HG03108 (cell line): ENCODE measurements around the gene BPIFB6.

ENCODE experiments used
- ATAC-seq: cut with Tn5 transposase; IDR thresholded peaks from one replicate; pipeline ENCODE4 v1.9.1; 2021; ENCODE audit warnings: moderate library complexity; ENCODE audit not compliant: unreplicated experiment

The BPIFB6 gene

DNA sequence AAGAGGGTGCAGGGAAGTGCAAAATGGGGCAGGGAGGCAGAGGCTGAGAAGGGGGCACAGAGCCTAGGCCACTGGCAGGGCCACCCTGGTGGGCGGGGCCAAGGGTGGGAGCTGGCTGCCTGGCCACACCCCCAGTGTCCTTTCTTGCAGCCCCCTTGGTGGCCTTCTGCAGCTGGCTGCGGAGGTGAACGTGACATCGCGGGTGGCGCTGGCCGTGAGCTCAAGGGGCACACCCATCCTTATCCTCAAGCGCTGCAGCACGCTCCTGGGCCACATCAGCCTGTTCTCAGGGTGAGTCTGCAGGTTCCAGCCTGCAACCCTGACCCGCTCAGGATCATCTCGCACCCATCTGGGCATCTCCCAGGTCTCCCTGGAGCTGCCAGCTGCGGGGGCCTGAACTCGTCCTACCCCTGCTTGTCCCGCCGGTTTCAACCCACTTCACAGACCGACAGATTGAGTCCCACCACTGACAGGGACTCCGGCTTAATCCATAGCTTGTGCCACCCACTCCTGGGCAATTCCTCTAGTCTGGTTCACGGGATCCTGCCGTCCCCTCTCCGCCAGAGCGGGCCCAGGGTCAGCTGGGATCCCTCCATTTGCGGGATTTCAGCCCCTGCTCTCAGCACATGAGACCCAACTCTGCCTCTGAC is 28.4 kb downstream of the BPIFB6 start:
- ATAC-seq: no peak

DNA sequence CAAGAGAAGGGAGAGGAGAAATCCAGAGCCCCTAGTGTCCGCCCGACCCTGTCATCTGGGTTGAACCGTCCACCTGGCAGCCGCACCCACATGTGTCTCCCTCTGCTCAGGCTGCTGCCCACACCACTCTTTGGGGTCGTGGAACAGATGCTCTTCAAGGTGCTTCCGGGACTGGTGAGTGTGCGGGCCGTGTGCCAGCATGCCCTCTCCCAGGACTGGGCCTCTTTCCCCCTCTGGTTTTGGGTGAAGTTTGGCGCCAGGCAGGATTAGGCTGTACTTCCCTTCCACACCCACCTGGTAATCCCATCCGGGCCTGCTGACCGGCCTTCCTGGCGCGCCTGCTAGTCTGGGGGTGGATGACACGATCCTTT is 30.2 kb downstream of the BPIFB6 start:
- ATAC-seq: no peak

DNA sequence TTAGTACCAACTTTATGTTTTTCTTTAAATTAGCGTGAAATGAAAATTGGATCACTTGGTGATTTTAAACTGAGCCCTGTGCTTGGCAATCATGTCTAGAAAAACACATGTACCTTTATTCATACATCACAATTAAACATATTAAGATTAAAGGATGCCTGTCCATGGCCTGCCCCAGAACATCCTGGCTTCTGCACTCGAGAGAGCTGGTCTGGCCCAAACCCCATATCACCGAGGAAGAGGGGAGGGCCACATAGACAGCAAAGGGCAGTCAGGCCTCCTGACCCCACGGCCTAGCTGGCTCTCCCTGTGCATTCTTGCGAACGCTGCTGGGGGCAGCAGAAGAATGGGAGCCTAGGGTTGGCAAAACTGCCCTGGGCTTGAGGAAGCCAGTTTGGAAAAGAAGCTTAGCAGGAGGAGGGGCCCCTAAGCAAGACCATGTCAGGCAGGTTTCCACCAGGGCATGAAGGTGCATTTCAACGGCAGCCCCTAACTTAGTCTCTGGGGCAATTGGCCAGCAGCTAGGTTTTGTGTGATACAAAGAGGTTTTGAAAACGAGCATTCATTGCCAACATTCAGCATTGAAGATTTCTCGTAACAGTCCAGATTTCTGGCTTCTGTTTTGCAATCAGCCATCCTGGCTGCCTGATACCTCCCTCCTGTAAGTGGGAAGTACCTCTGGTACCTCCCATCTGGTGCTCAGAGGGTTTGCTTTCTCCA is 30.8 kb downstream of the BPIFB6 start:
- ATAC-seq: no peak

DNA sequence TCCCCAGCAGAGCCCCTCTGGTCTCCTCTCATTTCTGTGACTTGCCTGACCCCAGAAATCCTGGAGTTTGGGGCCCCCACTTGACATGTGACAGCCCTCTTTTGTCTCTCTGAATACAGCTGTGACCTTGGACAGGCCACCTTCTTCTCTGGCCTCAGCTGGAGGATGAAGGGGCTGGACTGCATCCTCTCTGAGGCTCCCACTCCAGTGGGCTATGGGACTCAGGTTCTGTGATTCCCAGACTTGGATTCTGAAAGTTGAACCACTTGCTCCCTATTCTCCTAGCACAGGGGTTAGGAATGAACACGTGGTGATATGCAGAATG is 31.3 kb downstream of the BPIFB6 start:
- ATAC-seq: no peak

DNA sequence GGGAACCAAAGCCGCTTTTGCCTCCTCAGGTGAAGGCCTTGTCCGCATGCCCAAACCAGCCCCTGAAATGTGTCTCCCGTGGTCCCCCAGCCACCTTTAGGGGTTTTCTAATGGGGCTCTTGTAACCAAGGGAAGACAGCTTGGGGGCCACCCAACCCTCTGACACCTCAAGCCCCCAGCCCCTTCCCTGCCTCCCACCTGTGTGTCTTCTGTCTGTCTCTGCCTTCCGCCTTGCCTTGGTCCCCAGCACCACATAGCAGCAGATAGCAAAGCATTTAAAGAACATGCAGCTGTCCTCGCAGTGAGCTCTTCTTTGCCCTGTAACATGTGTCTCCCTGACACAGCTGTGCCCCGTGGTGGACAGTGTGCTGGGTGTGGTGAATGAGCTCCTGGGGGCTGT is 31.8 kb downstream of the BPIFB6 start:
- no peak for ATAC-seq

DNA sequence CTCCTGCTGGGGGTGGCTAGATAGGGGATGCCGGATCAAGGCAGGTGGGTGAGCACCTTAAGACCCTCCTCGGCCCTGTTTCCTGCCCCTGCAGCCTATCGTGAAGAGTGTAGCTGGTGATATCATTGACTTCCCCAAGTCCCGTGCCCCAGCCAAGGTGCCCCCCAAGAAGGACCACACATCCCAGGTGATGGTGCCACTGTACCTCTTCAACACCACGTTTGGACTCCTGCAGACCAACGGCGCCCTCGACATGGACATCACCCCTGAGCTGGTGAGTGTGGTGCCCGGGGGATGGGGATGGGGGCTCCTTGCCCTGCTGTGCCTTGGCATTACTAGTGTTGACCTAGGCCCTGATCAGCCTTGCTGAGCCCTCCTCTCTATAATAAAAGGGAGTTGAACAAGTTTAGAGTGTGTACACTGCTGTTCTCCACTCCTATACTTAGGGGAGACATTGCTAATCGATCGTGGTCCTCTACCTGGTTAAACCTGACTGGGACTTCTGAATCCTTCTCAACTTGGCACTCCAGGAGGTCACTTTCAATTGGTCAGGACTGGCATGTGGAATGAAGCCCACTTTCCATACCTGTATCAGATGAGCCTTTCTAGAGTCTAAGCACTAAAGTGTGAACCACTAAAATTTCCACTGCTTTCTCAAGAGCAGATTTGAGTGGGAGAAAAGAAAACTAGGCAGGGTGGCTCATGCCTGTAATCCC is 33.3 kb downstream of the BPIFB6 start:
- no peak for ATAC-seq

DNA sequence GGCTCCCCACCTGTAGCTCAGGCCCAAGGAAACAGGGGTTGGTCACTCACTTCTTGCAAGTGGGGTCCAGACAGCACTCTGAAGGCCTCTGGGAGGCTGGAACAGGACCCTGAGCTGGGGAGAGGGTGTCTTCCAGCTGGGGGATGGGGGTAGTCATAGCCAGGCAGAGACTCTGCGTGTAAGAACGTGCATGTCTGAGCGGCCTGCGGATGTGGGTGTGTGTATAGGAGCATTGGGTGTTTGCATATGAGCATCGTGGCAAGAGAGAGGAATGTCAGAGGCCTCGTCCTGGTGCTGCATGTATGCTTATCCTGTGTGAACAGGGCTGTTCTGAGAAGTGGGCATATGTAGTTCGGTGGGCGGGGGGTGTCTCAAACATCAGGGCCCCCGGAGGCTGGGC is 34.3 kb downstream of the BPIFB6 start:
- ATAC-seq: no peak

DNA sequence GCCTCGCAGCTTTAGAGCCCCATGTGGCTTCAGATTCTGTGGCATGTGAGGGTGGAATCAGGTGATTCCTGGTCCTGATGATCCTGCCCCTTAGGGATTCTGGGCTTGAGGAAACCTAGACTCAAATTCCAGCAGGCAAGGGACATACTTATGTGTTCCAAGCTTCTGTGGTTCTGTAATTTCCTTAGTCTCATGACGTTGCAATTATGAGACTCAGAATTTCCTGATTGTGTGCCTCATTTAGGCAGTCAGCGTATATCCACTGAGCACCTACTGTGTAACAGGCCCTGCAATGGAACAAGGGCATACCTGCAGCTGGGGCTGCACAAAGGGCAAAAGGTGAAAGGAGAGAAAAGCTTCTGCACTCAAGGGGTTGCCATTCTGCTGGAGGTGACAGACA is 36.4 kb downstream of the BPIFB6 start:
- no peak for ATAC-seq

DNA sequence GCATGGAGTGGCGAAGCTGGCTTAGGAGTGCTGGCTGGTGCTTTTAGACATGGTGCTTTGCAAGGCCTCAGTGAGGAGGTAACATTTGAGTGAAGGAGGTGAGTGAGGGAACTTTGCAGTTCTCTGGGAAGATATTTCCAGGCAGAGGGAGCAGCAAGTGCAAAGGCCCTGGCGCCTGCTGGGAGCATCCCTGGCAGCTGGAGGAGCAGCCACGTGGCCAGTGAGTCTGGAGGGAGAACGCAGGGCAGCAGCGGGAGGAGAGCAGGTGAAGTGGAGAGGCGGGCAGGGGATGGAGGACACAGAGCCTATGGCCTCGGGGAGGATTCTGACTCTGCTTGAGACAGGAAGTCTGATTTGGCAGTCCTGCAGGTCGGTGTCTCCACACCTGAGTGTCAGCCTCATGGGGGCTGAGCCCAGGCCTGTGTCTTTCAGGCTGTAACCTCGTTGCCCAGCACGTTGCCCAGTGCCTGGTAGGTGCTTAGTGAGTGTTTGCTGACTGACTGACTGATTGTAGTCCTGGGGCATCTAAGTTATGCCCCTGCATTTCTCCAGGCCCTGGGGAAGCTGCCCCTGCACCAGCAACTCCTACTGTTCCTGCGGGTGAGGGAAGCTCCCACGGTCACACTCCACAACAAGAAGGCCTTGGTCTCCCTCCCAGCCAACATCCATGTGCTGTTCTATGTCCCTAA is 36.9 kb downstream of the BPIFB6 start:
- no peak for ATAC-seq

DNA sequence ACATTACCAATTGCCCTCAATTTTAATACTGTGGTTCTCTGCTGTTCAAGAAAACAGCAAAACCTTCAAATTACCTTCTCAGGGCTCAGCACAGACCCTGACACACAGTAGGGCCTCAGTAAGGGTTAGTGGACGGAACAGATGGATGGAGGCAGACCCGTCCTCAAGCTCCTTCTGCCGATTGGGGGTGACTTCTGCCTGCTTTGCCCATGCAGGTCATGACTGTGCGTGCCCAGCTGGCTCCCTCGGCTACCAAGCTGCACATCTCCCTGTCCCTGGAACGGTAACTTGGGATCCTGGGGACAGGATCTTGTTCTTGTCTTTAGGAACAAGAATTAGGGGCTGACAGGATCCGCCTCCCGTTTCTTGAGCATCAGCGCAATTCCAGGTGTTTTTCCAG is 38.2 kb downstream of the BPIFB6 start:
- no peak for ATAC-seq

DNA sequence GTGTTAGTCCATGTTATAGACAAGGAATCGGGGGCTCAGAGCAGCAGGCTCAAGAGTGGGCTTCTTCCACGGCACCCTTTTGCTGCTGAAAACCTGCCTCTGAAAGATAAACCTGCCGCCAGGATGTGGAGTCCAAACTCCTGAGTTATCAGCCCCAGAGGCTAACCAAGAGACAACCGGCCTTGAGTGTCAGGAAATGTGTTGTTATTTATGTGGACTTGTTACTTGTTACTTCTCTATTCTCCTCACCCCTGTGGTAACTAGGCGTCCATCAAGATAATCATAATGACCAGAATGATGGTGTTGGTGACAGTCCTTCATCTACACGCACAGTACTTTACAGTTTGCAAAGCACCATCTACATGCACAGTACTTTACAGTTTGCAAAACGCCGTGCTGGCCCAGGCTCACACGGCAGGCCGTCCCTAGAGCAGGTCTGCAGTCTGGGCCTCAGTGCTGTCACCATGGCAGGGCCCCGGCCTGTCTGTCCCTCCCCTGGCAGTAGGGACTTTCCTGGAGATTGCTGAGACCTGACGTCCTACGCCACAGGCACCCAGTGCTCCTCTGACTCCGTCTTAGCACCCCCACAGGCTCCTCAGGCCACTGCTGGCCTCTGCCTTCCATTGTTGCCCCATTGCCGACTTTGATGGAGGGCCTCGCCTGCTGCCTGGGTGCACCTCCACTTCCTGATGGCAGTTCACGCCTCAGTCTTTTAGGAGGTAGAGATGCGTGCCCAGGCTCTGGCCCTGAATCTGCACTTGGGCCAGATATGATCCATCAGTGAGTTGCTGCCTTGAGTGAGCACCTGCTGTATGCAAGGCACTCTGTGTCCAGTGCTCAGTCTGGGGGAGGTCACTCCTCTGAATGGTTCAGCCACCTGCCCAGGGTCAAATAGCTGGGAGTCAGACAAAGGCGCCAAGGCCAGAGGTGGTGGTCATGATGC is 38.9 kb downstream of the BPIFB6 start:
- ATAC-seq: no peak

DNA sequence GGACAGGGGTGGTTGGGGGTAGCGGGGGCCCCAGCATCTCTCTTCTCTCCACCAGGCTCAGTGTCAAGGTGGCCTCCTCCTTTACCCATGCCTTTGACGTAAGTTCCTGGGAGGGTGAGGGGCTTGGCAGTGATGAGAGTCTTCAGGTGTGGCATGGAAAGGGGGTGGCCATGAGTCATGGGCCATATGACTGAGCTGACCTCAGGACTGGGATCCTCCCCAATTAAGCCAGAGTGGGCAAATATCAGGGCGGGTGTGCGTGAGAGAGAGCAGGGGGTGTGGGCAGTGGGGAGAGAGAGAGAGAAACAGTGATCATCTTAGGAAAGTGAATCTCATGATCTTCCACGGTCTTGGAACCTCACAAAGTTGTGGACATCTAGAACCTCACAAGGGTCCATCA is 39.8 kb downstream of the BPIFB6 start:
- no peak for ATAC-seq

DNA sequence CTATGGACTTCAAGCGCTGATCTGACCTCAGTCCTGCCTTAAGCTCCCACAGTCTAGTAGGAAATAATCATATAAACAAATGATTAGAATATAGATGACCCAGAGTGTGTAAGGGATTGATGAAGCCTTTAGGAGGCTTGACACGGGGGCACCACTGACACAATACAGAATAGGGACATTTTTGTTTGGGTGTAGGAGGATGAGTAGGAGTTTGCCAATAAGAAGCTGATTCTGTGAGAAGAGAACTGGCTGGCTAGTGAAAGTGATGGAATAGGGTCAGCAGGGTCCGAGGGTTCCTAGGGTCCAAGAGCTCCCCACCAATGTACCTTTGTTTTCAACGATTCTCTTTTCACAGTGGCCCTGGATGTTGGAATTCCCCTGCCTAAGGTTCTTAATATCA is 40.9 kb downstream of the BPIFB6 start:
- no peak for ATAC-seq

DNA sequence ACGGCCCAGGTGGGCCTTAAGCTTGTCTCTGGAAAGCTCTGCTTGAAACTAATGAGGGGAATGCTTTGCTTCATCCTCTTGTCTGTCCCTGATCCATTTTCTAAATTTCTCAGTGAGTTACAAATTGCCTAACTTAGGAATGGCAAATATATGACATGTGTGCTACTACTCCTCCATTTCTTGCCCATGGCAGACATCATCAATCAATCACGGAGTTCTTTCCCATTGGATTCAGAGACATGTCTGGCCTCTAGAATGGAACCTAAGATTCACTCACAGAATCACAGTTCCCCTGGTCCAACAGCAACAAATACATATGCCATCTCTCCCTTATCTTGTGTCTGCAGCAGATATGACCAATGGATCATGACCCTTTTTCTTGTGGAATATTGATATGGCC is 41.4 kb downstream of the BPIFB6 start:
- ATAC-seq: no peak

DNA sequence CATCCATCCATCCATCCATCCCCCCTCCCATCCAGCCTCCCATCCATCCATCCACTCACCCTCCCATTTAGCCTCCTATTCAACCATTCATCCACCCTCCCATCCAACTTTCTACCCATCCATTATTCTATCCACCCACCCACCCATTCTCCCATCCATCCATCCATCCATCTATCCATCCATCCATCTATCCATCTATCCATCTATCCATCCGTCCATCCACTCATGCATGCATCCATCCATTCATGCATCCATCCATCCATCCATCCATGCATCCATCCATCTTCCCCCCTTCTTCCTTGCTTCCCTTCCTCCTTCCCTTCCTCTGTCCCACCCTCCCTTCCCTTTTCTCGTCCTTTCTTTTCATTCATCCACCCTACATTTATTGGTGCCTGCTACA is 43.2 kb downstream of the BPIFB6 start:
- no peak for ATAC-seq

DNA sequence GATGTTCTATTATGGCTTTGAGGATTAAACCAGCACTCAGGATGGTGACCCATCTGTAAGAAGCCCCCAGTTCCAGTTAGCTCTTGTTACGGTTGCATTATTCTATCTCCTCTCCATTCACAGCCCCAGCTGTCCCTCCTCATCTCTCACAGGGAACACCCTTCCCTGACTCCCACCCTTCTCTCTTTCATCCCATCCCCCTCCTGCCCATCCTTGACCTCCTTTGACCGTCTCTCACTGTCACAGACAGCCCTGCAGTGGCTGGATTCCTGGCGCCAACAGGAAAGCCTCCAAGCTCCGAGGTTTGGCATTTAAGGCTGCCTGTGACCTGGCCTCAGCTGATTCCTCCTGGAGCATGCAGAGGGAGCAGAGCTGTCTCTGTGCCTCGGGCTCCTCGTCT is 43.8 kb downstream of the BPIFB6 start:
- no peak for ATAC-seq

DNA sequence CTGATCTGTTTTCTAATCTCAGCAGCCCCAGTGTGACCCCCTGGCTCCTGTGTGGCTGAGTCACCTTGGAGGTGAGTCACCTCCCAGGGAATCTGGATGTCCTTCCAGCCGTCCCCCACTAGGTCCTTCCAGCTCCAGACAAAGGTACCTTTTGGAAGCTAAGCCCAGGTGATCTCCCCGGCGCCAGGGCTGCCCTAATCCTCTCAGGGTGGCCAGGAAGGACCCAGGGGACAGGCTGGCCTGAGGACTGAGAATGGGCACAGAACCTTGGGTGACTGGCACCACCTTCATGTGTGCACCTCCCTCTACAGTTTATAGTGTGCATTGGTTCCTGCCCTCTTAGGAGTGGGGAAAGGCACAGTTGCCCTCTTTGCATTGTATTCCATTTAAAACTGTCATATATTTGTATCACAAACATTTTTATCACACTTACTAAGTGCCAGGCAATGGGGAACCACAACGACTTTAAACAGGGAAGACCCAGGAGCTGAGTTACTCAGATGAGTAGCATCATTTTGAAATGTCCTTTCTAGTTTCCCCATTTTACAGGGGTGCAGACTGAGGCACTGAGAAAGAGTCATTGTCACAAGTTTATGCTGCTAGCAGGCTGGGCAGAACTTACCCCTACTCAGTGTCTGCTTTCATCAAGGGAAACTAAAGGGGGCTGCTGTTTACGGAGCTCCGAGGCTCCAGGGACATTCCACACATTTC is 45.4 kb downstream of the BPIFB6 start:
- ATAC-seq: no peak

DNA sequence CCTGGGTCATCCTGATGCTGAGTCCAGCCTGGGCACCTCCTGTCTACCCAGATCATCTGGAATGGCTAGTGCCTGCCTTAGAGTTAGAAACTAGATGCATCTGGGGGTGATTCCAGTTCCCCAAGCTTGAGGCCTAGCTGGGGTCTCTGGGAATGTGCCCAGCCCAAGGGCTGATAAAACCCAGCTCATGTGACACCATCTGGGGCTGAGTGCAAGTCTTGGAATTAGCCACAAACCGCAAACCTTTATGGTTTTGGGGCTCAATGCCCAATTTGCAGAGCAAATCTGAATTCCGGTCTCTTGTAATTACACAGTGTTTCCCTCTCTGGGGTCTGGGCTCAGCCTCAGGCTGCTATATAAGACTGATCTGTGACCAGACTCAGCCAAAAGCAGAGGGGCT is 47.8 kb downstream of the BPIFB6 start, which contains the start of gene BPIFB4:
TSS of gene BPIFB4 (plus strand) at position 385 of the 400 bp plus-strand sequence. CDS start 1,884 bp downstream, outside the sequence.
- no peak for ATAC-seq

DNA sequence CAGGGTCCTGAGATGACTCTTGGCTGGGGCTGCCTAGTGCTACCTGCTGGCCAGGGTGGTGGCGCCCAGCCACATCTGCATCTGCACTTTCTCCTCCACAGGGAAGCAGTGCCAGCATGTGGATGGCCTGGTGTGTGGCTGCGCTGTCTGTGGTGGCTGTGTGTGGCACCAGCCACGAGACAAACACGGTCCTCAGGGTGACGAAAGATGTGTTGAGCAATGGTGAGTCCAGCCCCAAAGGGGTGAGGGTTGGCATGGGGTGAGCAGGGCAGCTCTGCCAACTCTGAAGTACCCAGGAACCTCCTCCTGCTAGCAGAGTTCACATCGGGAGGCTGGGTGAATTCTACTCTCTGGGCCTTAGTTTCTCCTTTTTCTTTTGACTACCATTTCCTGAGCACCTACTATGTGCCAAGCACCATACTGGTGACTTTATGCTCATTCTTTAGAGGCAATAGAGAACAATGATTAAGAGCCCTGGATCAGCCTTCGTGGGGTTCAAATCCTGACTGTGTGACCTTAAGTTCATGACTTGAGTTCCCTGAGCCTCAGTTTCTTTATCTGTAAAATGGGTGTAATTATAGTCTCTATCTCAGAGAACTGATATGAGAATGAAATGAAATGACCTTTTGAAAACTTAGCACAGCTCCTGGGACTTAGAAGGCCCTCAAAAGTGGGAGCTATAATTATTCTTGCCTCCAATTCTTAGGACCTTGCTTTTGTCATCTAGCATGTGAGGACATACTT is 50.1 kb downstream of the BPIFB6 start:
- ATAC-seq: no peak
